Right lung (tissue), 5 donors: ENCODE data around the gene CYTH1. TPM values are rescaled to one million over a fixed set of nuclear protein-coding genes. Genes with fewer than 3 reads are reported as not detected.
A peak's percentile ranks its signal among the peaks of the same experiment; 100 is the strongest.
"Not testable (repeated sequence)": the region's sequence is repeated elsewhere in the genome, so short reads cannot be mapped to it uniquely, and the experiment has no call there.

Source experiments
- DNase-seq, 2 donors: peaks; one replicate each; pipeline ENCODE4 v3.0.0-alpha.2; 2013
- polyA plus RNA-seq, 5 donors: library from polyadenylated mRNA; unstranded; fragments of 120-200 nt; gene quantifications; one replicate each; pipeline versions ENCODE4 v1.2.1 to v1.2.3, GENCODE V29; 2013; ENCODE audit warnings: inconsistent platforms in 1 of 5, low replicate concordance in 1 of 5; ENCODE audit not compliant: insufficient read length in 5 of 5, insufficient read depth in 1 of 5

CYTH1 gene
- polyA plus RNA-seq, 5 donors = 36.4 to 45.8 (median 38.8) TPM

GRCh38 chr17:78764871-78765270, 17.2 kb downstream of the CYTH1 start:
- no peak for DNase-seq

- no peak for DNase-seq
Measured at GRCh38 chr17:78763561-78763960, 18.5 kb downstream of the CYTH1 start.

- DNase-seq = no peak
Measured at GRCh38 chr17:78761789-78762406, 20.2 kb downstream of the CYTH1 start.

GRCh38 chr17:78759969-78760352, 22.1 kb downstream of the CYTH1 start:
- no peak for DNase-seq

- DNase-seq = peak; percentile 79 to 82
Measured at GRCh38 chr17:78759203-78759968, 22.7 kb downstream of the CYTH1 start.

GRCh38 chr17:78753316-78754250, 28.5 kb downstream of the CYTH1 start:
- no peak for DNase-seq

GRCh38 chr17:78751447-78752161, 30.5 kb downstream of the CYTH1 start:
- no peak for DNase-seq

GRCh38 chr17:78751000-78751399, 31.1 kb downstream of the CYTH1 start:
- not testable (repeated sequence) for DNase-seq

- no peak for DNase-seq
Measured at GRCh38 chr17:78748730-78749317, 33.2 kb downstream of the CYTH1 start.

GRCh38 chr17:78748048-78748729, 33.9 kb downstream of the CYTH1 start:
- no peak for DNase-seq

GRCh38 chr17:78747488-78747887, 34.6 kb downstream of the CYTH1 start:
- no peak for DNase-seq

- no peak for DNase-seq
Measured at GRCh38 chr17:78746949-78747269, 35.2 kb downstream of the CYTH1 start.

- DNase-seq = no peak
Measured at GRCh38 chr17:78746263-78746948, 35.7 kb downstream of the CYTH1 start.

GRCh38 chr17:78745407-78746088, 36.5 kb downstream of the CYTH1 start:
- DNase-seq = no peak

- no peak for DNase-seq
Measured at GRCh38 chr17:78742901-78743300, 39.2 kb downstream of the CYTH1 start.

- DNase-seq = no peak
Measured at GRCh38 chr17:78741644-78742284, 40.3 kb downstream of the CYTH1 start.

- no peak for DNase-seq
Measured at GRCh38 chr17:78739331-78739931, 42.6 kb downstream of the CYTH1 start.

GRCh38 chr17:78738698-78739097, 43.4 kb downstream of the CYTH1 start:
- no peak for DNase-seq

GRCh38 chr17:78738278-78738677, 43.8 kb downstream of the CYTH1 start:
- no peak for DNase-seq
